Prostate gland (tissue), 2 donors: ENCODE results near the gene LETMD1. TPM values are rescaled to one million over a fixed set of nuclear protein-coding genes. Genes with fewer than 3 reads are reported as not detected.

Source experiments
- DNase-seq: peaks from one replicate; pipeline ENCODE4 v3.0.0-alpha.2; 2019; ENCODE audit warnings: low spot score
- H3K27ac ChIP-seq, 2 donors: fragments of 200-600 bp; sonication (generic); 2 replicates each; pipeline ENCODE4 v1.5.1; 2017 to 2019
- H3K27me3 ChIP-seq: fragments of 200-600 bp; sonication (generic); replicated peaks from 2 replicates; pipeline ENCODE4 v1.5.1; 2019; ENCODE audit not compliant: insufficient read depth
- H3K36me3 ChIP-seq, 2 donors: fragments of 200-600 bp; sonication (generic); 1 replicate in 1 of 2; 2 replicates in 1 of 2; pipeline versions ENCODE4 v1.5.1 to v1.8.1; 2017 to 2019
- H3K4me1 ChIP-seq: fragments of 200-600 bp; sonication (generic); replicated peaks from 2 replicates; pipeline ENCODE4 v1.5.1; 2019
- H3K4me3 ChIP-seq, 2 donors: fragments of 200-600 bp; sonication (generic); 2 replicates each; pipeline ENCODE4 v1.5.1; 2017 to 2019
- H3K9me3 ChIP-seq: fragments of 200-600 bp; sonication (generic); 2 replicates; pipeline ENCODE4 v1.5.1; 2017
- CTCF ChIP-seq, 4 experiments: fragments of 200-600 bp in 2 of 4; fragments of 450-650 bp in 2 of 4; sonication (generic) in 2 of 4; IDR thresholded peaks; 1 replicate in 3 of 4; 2 replicates in 1 of 4; pipeline ENCODE4 v1.5.1; 2016 to 2019; ENCODE audit warnings: antibody characterized with exemption in 4 of 4, mild to moderate bottlenecking in 2 of 4, moderate library complexity in 2 of 4
- POLR2A ChIP-seq: fragments of 450-650 bp; IDR thresholded peaks from one replicate; pipeline ENCODE4 v1.6.1; 2016; ENCODE audit warnings: antibody characterized with exemption, mild to moderate bottlenecking
- POLR2AphosphoS5 ChIP-seq: sonication (generic); formaldehyde crosslinking; IDR thresholded peaks from one replicate; pipeline ENCODE4 v1.6.1; 2017; ENCODE audit warnings: antibody characterized with exemption
- WGBS: methylation state at CpG from one replicate; pipeline ENCODE4 v1.1.5; 2018; 5-methylcytosine and 5-hydroxymethylcytosine counted together
- intact Hi-C: fragments of 100-400 bp; cut with DNase I; formaldehyde crosslinking; loops from one replicate; pipeline ENCODE4 v1.14.2; 2022
- total RNA-seq, 2 donors: library from RNA; depleted of rRNA; stranded (reverse); fragments of >200 nt; gene quantifications; one replicate each; pipeline ENCODE4 v1.1.0, GENCODE V29; 2016

The LETMD1 gene
- total RNA-seq, 2 donors from 2014 or later, result 63.3 to 63.6 TPM

- H3K4me1 ChIP-seq, result peaks cover 3% of the 10 kb centered on the region
- WGBS, result 90% methylated on average over 2 of the region's 2 CpGs
- intact Hi-C loops, result no loop called here
- no peak for DNase-seq
- H3K4me3 ChIP-seq, result no peak overlapping the region
- H3K27ac ChIP-seq, result no peak overlapping the region
- no peak for TF ChIP-seq POLR2AphosphoS5
- TF ChIP-seq POLR2A, result no peak
- TF ChIP-seq CTCF (IDR thresholded peaks at IDR 0.05), result no peak
- no peaks in the 10 kb centered on the region for H3K36me3 ChIP-seq
- no peaks in the 10 kb centered on the region for H3K27me3 ChIP-seq
- no peaks in the 10 kb centered on the region for H3K9me3 ChIP-seq
These were observed 28.2 kb upstream of the LETMD1 start for GRCh38 chr12:51019927-51020326.

- no peak overlapping the region for H3K27ac ChIP-seq
These were observed 27.5 kb upstream of the LETMD1 start for GRCh38 chr12:51020448-51021182.

GRCh38 chr12:51021694-51022093, 26.4 kb upstream of the LETMD1 start:
- H3K27me3 ChIP-seq, result no peaks in the 10 kb centered on the region
- WGBS, result 56% methylated on average over 1 of the region's 1 CpG
- intact Hi-C loops, result no loop called here
- no peak overlapping the region for H3K4me3 ChIP-seq
- H3K9me3 ChIP-seq, result no peaks in the 10 kb centered on the region
- no peak for DNase-seq
- H3K36me3 ChIP-seq, result no peaks in the 10 kb centered on the region
- no peak for TF ChIP-seq POLR2AphosphoS5
- TF ChIP-seq POLR2A, result no peak
- no peak for TF ChIP-seq CTCF (IDR thresholded peaks at IDR 0.05)
- peaks cover 3% of the 10 kb centered on the region for H3K4me1 ChIP-seq
- no peak overlapping the region for H3K27ac ChIP-seq

More at GRCh38 chr12:51020448-51021182, 27.5 kb upstream of the LETMD1 start:
- no peak for DNase-seq
- intact Hi-C loops, result no loop called here
- TF ChIP-seq POLR2A (no peak), CTCF (IDR thresholded peaks at IDR 0.05) (no peak), POLR2AphosphoS5 (no peak)
- 82% methylated on average over 7 of the region's 7 CpGs for WGBS
- Histone ChIP-seq H3K27me3 (no peaks in the 10 kb centered on the region), H3K4me3 (no peak overlapping the region), H3K9me3 (no peaks in the 10 kb centered on the region), H3K4me1 (peaks cover 3% of the 10 kb centered on the region), H3K36me3 (no peaks in the 10 kb centered on the region)

GRCh38 chr12:51023625-51024382, 24.3 kb upstream of the LETMD1 start:
- TF ChIP-seq POLR2A (no peak), CTCF (IDR thresholded peaks at IDR 0.05) (no peak)
- H3K4me3 ChIP-seq, result peak overlapping the region; percentile 75 to 94
- 31% methylated on average over 4 of the region's 4 CpGs for WGBS
- peaks cover 3% of the 10 kb centered on the region for H3K4me1 ChIP-seq
- no peaks in the 10 kb centered on the region for H3K36me3 ChIP-seq
- no peak for DNase-seq
- H3K27ac ChIP-seq, result peak overlapping the region; percentile 97 to 98
- no peaks in the 10 kb centered on the region for H3K27me3 ChIP-seq
- H3K9me3 ChIP-seq, result no peaks in the 10 kb centered on the region
- intact Hi-C loops, result no loop called here
